ENCODE results near the gene VPS26A. TPM values are rescaled to one million over a fixed set of nuclear protein-coding genes. Genes with fewer than 3 reads are reported as not detected.

VPS26A gene
- total and polyA plus RNA-seq, 2 experiments from 2014 or later = 29.0 to 41.6 TPM

- Mint-ChIP-seq H3K36me3 (ENCODE audit: low read depth) (no peaks in the 10 kb centered on the region), H3K27ac (no peak overlapping the region), H3K4me1 (peaks cover 3% of the 10 kb centered on the region; the same call in 2 of the 3 replicates), H3K27me3 (ENCODE audit: insufficient read depth, low read depth, poor library complexity) (peaks cover 4% of the 10 kb centered on the region), H3K4me3 (no peak overlapping the region), H3K9me3 (no peaks in the 10 kb centered on the region)
- ATAC-seq = no peak
- Histone ChIP-seq H3K9me2 (ENCODE audit: insufficient read depth) (no peaks in the 10 kb centered on the region), H3K4me1 (ENCODE audit: insufficient read depth) (no peaks in the 10 kb centered on the region), H3K27ac (ENCODE audit: low read depth) (no peak overlapping the region), H3K36me3 (ENCODE audit: insufficient read depth) (no peaks in the 10 kb centered on the region), H3F3A (replicated peaks; ENCODE audit: low read depth) (no peaks in the 10 kb centered on the region), H3K27me3 (ENCODE audit: insufficient read depth) (no peaks in the 10 kb centered on the region), H4K20me1 (replicated peaks; ENCODE audit: insufficient read depth) (no peaks in the 10 kb centered on the region), H3K4me3 (no peak overlapping the region), H3K79me2 (replicated peaks; ENCODE audit: insufficient read depth) (no peaks in the 10 kb centered on the region), H3K4me2 (no peak overlapping the region), H2AFZ (no peak overlapping the region; the same call in 1 of the 2 replicates)
- TF ChIP-seq ZNF462 (CRISPR knock-in tag; IDR thresholded peaks at IDR 0.05) (no peak), REST (IDR thresholded peaks at IDR 0.05; ENCODE audit: unreplicated experiment) (no peak), JUNB (IDR thresholded peaks at IDR 0.05; ENCODE audit: unreplicated experiment) (no peak), EZH2 (IDR thresholded peaks at IDR 0.05; ENCODE audit: low read depth, unreplicated experiment) (no peak), CTCF (conservative IDR thresholded peaks at IDR 0.05; ENCODE audit: low read depth in 2 of 2) (no peak), ZNF114 (CRISPR knock-in tag; IDR thresholded peaks at IDR 0.05) (no peak)
- no peak for DNase-seq (ENCODE audit: low spot score)
Measured at GRCh38 chr10:69096045-69096444, 27.9 kb upstream of the VPS26A start.

All from GM23338 (cell line).